Keratinocyte (primary cell): Measurements from ENCODE around the gene WDR70. TPM values are rescaled to one million over a fixed set of nuclear protein-coding genes. Genes with fewer than 3 reads are reported as not detected.

Experiments
- DNase-seq: peaks from one replicate; pipeline ENCODE4 v3.0.0-alpha.2; 2011; ENCODE audit warnings: low read depth, missing footprints, low spot score
- FAIRE-seq: peaks from 2 replicates; lab custom pipeline; 2011; peaks lifted over from hg19 to GRCh38; lab: Jason Lieb, UNC
- H2AFZ ChIP-seq: 2 replicates; pipeline ENCODE4 v1.6.0; 2012; ENCODE audit warnings: low read length, control low read depth, inconsistent platforms; ENCODE audit not compliant: control insufficient read depth
- H3K27ac ChIP-seq: 2 replicates; pipeline ENCODE4 v1.5.1; 2011; ENCODE audit warnings: low read length; ENCODE audit not compliant: control insufficient read depth, insufficient read depth
- H3K27me3 ChIP-seq: 3 replicates; pipeline ENCODE4 v1.6.0; 2011; ENCODE audit warnings: low read length; ENCODE audit not compliant: control insufficient read depth, insufficient read depth; ENCODE audit errors: extremely low read depth
- H3K36me3 ChIP-seq, 2 experiments: 2 replicates in 1 of 2; 3 replicates in 1 of 2; pipeline ENCODE4 v1.5.1; 2011; ENCODE audit warnings: low read length in 2 of 2, mild to moderate bottlenecking in 1 of 2; ENCODE audit not compliant: control insufficient read depth in 2 of 2, insufficient read depth in 2 of 2; ENCODE audit errors: extremely low read depth in 1 of 2
- H3K4me1 ChIP-seq: 3 replicates; pipeline ENCODE4 v1.5.1; 2011; ENCODE audit warnings: low read length; ENCODE audit not compliant: control insufficient read depth, insufficient read depth; ENCODE audit errors: extremely low read depth
- H3K4me2 ChIP-seq: 3 replicates; pipeline ENCODE4 v1.6.0; 2011; ENCODE audit warnings: low read depth, low read length; ENCODE audit not compliant: control insufficient read depth, insufficient read depth; ENCODE audit errors: extremely low read depth
- H3K4me3 ChIP-seq, 3 experiments: fragments of 200-600 bp in 1 of 3; sonication (generic) in 1 of 3; 2 replicates in 2 of 3; 3 replicates in 1 of 3; pipeline ENCODE4 v1.5.1; 2011 to 2016; ENCODE audit warnings: low read length in 3 of 3, mild to moderate bottlenecking in 3 of 3, control low read depth in 2 of 3, inconsistent platforms in 1 of 3, low read depth in 1 of 3, mixed read lengths in 1 of 3, mixed run types in 1 of 3, moderate library complexity in 1 of 3; ENCODE audit not compliant: control insufficient read depth in 2 of 3, insufficient read depth in 2 of 3; ENCODE audit errors: extremely low read depth in 1 of 3
- H3K79me2 ChIP-seq: 2 replicates; pipeline ENCODE4 v1.6.0; 2012; ENCODE audit warnings: low read length; ENCODE audit not compliant: control insufficient read depth, insufficient read depth
- H3K9ac ChIP-seq: 3 replicates; pipeline ENCODE4 v1.6.0; 2011; ENCODE audit warnings: low read length; ENCODE audit not compliant: control insufficient read depth, insufficient read depth; ENCODE audit errors: extremely low read depth
- H3K9me1 ChIP-seq: 3 replicates; pipeline ENCODE4 v1.6.0; 2011; ENCODE audit warnings: low read length; ENCODE audit not compliant: control insufficient read depth, insufficient read depth; ENCODE audit errors: extremely low read depth
- H3K9me3 ChIP-seq: 2 replicates; pipeline ENCODE4 v1.5.1; 2012; ENCODE audit warnings: low read depth, low read length; ENCODE audit not compliant: control insufficient read depth
- H4K20me1 ChIP-seq: 3 replicates; pipeline ENCODE4 v1.6.0; 2011; ENCODE audit warnings: low read length; ENCODE audit not compliant: control insufficient read depth, insufficient read depth; ENCODE audit errors: extremely low read depth
- CTCF ChIP-seq, 3 experiments: IDR thresholded peaks in 1 of 3; conservative IDR thresholded peaks in 1 of 3; optimal IDR thresholded peaks in 1 of 3; 2 replicates in 2 of 3; 3 replicates in 1 of 3; pipeline versions ENCODE3 to v1.5.1; 2011; ENCODE audit warnings: low read length in 3 of 3, mild to moderate bottlenecking in 3 of 3, moderate library complexity in 2 of 3, control low read depth in 1 of 3, inconsistent platforms in 1 of 3; ENCODE audit not compliant: insufficient read depth in 2 of 3; ENCODE audit errors: extremely low read depth in 1 of 3
- EZH2 ChIP-seq: IDR thresholded peaks from one replicate; pipeline ENCODE4 v1.6.1; 2012; ENCODE audit warnings: inconsistent platforms, mild to moderate bottlenecking, low read length, moderate library complexity
- dilution Hi-C: fragments of 300-500 bp; cut with MboI; formaldehyde crosslinking; loops from one replicate; pipeline ENCODE4 v1.7.0; 2020; ENCODE audit warnings: low sequenced_read_pairs; ENCODE audit not compliant: extremely low pct_ligation_motif_present
- polyA plus RNA-seq, 5 experiments: library from polyadenylated mRNA; depleted of rRNA in 3 of 5; stranded (reverse) in 3 of 5; stranded (forward) in 1 of 5; unstranded in 1 of 5; fragments of >200 nt; gene quantifications; 1 replicate in 1 of 5; 2 replicates in 3 of 5; 3 replicates in 1 of 5; pipeline versions ENCODE4 v1.2.1 to v1.2.3, GENCODE V29; 2011 to 2012; ENCODE audit warnings: missing spikeins in 2 of 5, low read depth in 1 of 5, low replicate concordance in 1 of 5

The WDR70 gene
- polyA plus RNA-seq, 1 donor (not counting 4 experiments of a cell fraction or from before 2014, with no cell fraction given), result 25.1 TPM

- no peak for FAIRE-seq
- no peaks in the 10 kb centered on the region for H3K27me3 ChIP-seq
Measured at GRCh38 chr5:37721447-37721871, 342.3 kb downstream of the WDR70 start.

GRCh38 chr5:37722236-37723161, 343.4 kb downstream of the WDR70 start:
- H3K9me3 ChIP-seq, result no peaks in the 10 kb centered on the region
- no peaks in the 10 kb centered on the region for H3K79me2 ChIP-seq
- no peaks in the 10 kb centered on the region for H4K20me1 ChIP-seq
- H3K4me3 ChIP-seq, result peak overlapping the region in 1 of 3 experiments; percentile 22
- no peak for TF ChIP-seq EZH2
- no peak for TF ChIP-seq CTCF (optimal IDR thresholded peaks at IDR 0.05 in 1 of 3, IDR thresholded peaks at IDR 0.05 in 1 of 3, conservative IDR thresholded peaks at IDR 0.05 in 1 of 3; ENCODE audit: extremely low read depth in 1 of 3, insufficient read depth in 2 of 3, low read length in 3 of 3)
- peak; percentile 41 for DNase-seq
- H2AFZ ChIP-seq, result no peak overlapping the region
- H3K9me1 ChIP-seq, result no peaks in the 10 kb centered on the region
- peak overlapping the region; percentile 22 for H3K27ac ChIP-seq
- H3K4me1 ChIP-seq, result peaks cover 19% of the 10 kb centered on the region
- dilution Hi-C loops, result no loop called here
- no peaks in the 10 kb centered on the region for H3K36me3 ChIP-seq
- H3K27me3 ChIP-seq, result no peaks in the 10 kb centered on the region
- peak overlapping the region; percentile 57 for H3K4me2 ChIP-seq
- FAIRE-seq, result peak; percentile 77
- H3K9ac ChIP-seq, result no peak overlapping the region

More at GRCh38 chr5:37721447-37721871, 342.3 kb downstream of the WDR70 start:
- no peak for DNase-seq
- Histone ChIP-seq H2AFZ (no peak overlapping the region), H3K79me2 (no peaks in the 10 kb centered on the region), H3K4me3 (no peak overlapping the region), H4K20me1 (no peaks in the 10 kb centered on the region), H3K9me1 (no peaks in the 10 kb centered on the region), H3K9me3 (no peaks in the 10 kb centered on the region), H3K4me1 (peaks cover 19% of the 10 kb centered on the region), H3K27ac (no peak overlapping the region), H3K36me3 (no peaks in the 10 kb centered on the region), H3K9ac (no peak overlapping the region), H3K4me2 (no peak overlapping the region)
- TF ChIP-seq CTCF (optimal IDR thresholded peaks at IDR 0.05 in 1 of 3, IDR thresholded peaks at IDR 0.05 in 1 of 3, conservative IDR thresholded peaks at IDR 0.05 in 1 of 3; ENCODE audit: extremely low read depth in 1 of 3, insufficient read depth in 2 of 3, low read length in 3 of 3) (no peak), EZH2 (no peak)
- dilution Hi-C loops, result no loop called here
